H9 (cell line): Measurements from ENCODE around the gene SNAPC2. TPM values are rescaled to one million over a fixed set of nuclear protein-coding genes. Genes with fewer than 3 reads are reported as not detected.

Experiments used
- DNase-seq: peaks from one replicate; pipeline ENCODE4 v3.0.0-alpha.2; 2017
- H2AFZ ChIP-seq: one replicate; pipeline ENCODE4 v1.6.1; 2013; ENCODE audit warnings: mild to moderate bottlenecking, low read length, control low read depth, moderate library complexity
- H2AK5ac ChIP-seq: 2 replicates; pipeline ENCODE4 v1.6.1; 2013; ENCODE audit warnings: low read length, control low read depth, mixed read lengths; ENCODE audit not compliant: insufficient read length
- H2BK120ac ChIP-seq: one replicate; pipeline ENCODE4 v1.6.1; 2013; ENCODE audit warnings: low read depth, mild to moderate bottlenecking, low read length, control low read depth, inconsistent platforms; ENCODE audit not compliant: poor library complexity, severe bottlenecking
- H2BK12ac ChIP-seq: 2 replicates; pipeline ENCODE4 v1.6.1; 2013; ENCODE audit warnings: low read length, control low read depth, mixed read lengths, low read depth; ENCODE audit not compliant: insufficient read length
- H2BK15ac ChIP-seq: 2 replicates; pipeline ENCODE4 v1.6.1; 2013; ENCODE audit warnings: low read depth, low read length, control low read depth
- H2BK20ac ChIP-seq: one replicate; pipeline ENCODE4 v1.6.1; 2013; ENCODE audit warnings: low read depth, mild to moderate bottlenecking, low read length, control low read depth, inconsistent platforms; ENCODE audit not compliant: poor library complexity, severe bottlenecking
- H2BK5ac ChIP-seq: 2 replicates; pipeline ENCODE4 v1.6.1; 2013; ENCODE audit warnings: low read length, control low read depth, mixed read lengths; ENCODE audit not compliant: insufficient read length
- H3K14ac ChIP-seq: 2 replicates; pipeline ENCODE4 v1.6.1; 2013; ENCODE audit warnings: low read length, control low read depth; ENCODE audit not compliant: insufficient read depth
- H3K18ac ChIP-seq: 2 replicates; pipeline ENCODE4 v1.6.1; 2013; ENCODE audit warnings: low read depth, mild to moderate bottlenecking, mixed read lengths, low read length, control low read depth; ENCODE audit not compliant: insufficient read length
- H3K23ac ChIP-seq: 2 replicates; pipeline ENCODE4 v1.6.1; 2013; ENCODE audit warnings: low read length, control low read depth, mixed read lengths, low read depth; ENCODE audit not compliant: insufficient read length
- H3K23me2 ChIP-seq: 2 replicates; pipeline ENCODE4 v1.6.1; 2013; ENCODE audit warnings: low read depth, mild to moderate bottlenecking, mixed read lengths, low read length, control low read depth; ENCODE audit not compliant: insufficient read length, poor library complexity, severe bottlenecking
- H3K27ac ChIP-seq: 2 replicates; pipeline ENCODE4 v1.5.1; 2013; ENCODE audit warnings: low read length, control low read depth, mixed read lengths, low read depth; ENCODE audit not compliant: insufficient read length
- H3K27me3 ChIP-seq: 2 replicates; pipeline ENCODE4 v1.6.1; 2013; ENCODE audit warnings: low read length, control low read depth, inconsistent platforms; ENCODE audit not compliant: insufficient read depth
- H3K4ac ChIP-seq: 2 replicates; pipeline ENCODE4 v1.6.1; 2013; ENCODE audit warnings: low read depth, mild to moderate bottlenecking, control low read depth, inconsistent platforms, low read length, moderate library complexity
- H3K4me1 ChIP-seq: 2 replicates; pipeline ENCODE4 v1.6.1; 2013; ENCODE audit warnings: low read length, control low read depth, inconsistent platforms; ENCODE audit not compliant: insufficient read depth
- H3K4me2 ChIP-seq: 2 replicates; pipeline ENCODE4 v1.6.1; 2013; ENCODE audit warnings: low read length, control low read depth, mixed read lengths; ENCODE audit not compliant: insufficient read length, insufficient read depth
- H3K56ac ChIP-seq: 2 replicates; pipeline ENCODE4 v1.6.1; 2013; ENCODE audit warnings: low read depth, mild to moderate bottlenecking, mixed read lengths, low read length, control low read depth; ENCODE audit not compliant: insufficient read length
- H3K79me1 ChIP-seq: 2 replicates; pipeline ENCODE4 v1.6.1; 2013; ENCODE audit warnings: low read depth, mild to moderate bottlenecking, moderate library complexity, low read length, control low read depth, inconsistent platforms; ENCODE audit not compliant: insufficient read depth, poor library complexity, severe bottlenecking
- H3K79me2 ChIP-seq: 2 replicates; pipeline ENCODE4 v1.6.1; 2013; ENCODE audit warnings: low read length, control low read depth, inconsistent platforms; ENCODE audit not compliant: insufficient read depth
- H3K9ac ChIP-seq: 2 replicates; pipeline ENCODE4 v1.6.1; 2013; ENCODE audit warnings: low read length, control low read depth, mixed read lengths; ENCODE audit not compliant: insufficient read length; ENCODE audit errors: extremely low read depth
- H3K9me3 ChIP-seq: one replicate; pipeline ENCODE4 v1.6.1; 2013; ENCODE audit warnings: low read depth, low read length, inconsistent platforms; ENCODE audit not compliant: control insufficient read depth
- H3T11ph ChIP-seq: one replicate; pipeline ENCODE4 v1.6.1; 2013; ENCODE audit warnings: mild to moderate bottlenecking, low read length, control low read depth, inconsistent platforms
- H4K20me1 ChIP-seq: one replicate; pipeline ENCODE4 v1.6.1; 2013; ENCODE audit not compliant: control insufficient read depth, insufficient read length, insufficient read depth
- H4K5ac ChIP-seq: 2 replicates; pipeline ENCODE4 v1.6.1; 2013; ENCODE audit warnings: low read depth, mild to moderate bottlenecking, mixed read lengths, low read length, control low read depth; ENCODE audit not compliant: insufficient read length
- H4K8ac ChIP-seq: replicated peaks from 2 replicates; pipeline ENCODE4 v1.6.1; 2013; ENCODE audit warnings: low read length, control low read depth, mixed read lengths, low read depth; ENCODE audit not compliant: insufficient read length
- H4K91ac ChIP-seq: 2 replicates; pipeline ENCODE4 v1.6.1; 2013; ENCODE audit warnings: low read depth, mild to moderate bottlenecking, moderate library complexity, mixed read lengths, low read length, control low read depth; ENCODE audit not compliant: insufficient read length
- H3K27ac Mint-ChIP-seq, 3 experiments: 2 replicates in 2 of 3; 3 replicates in 1 of 3; pipeline ENCODE4 v1.8.0; 2020 to 2021; ENCODE audit warnings: mixed read lengths in 3 of 3, mild to moderate bottlenecking in 1 of 3, moderate library complexity in 1 of 3
- H3K27me3 Mint-ChIP-seq: 2 replicates; pipeline ENCODE4 v1.8.0; 2021; ENCODE audit warnings: low read depth, mild to moderate bottlenecking, moderate library complexity, mixed read lengths
- H3K36me3 Mint-ChIP-seq, 3 experiments: 2 replicates in 2 of 3; 3 replicates in 1 of 3; pipeline ENCODE4 v1.8.0; 2020 to 2021; ENCODE audit warnings: low read depth in 3 of 3, mixed read lengths in 3 of 3; ENCODE audit not compliant: insufficient read depth in 1 of 3
- H3K4me1 Mint-ChIP-seq, 2 experiments: 2 replicates each; pipeline ENCODE4 v1.8.0; 2020; ENCODE audit warnings: mixed read lengths in 2 of 2
- H3K4me3 Mint-ChIP-seq, 2 experiments: 2 replicates in 1 of 2; 3 replicates in 1 of 2; pipeline ENCODE4 v1.8.0; 2020 to 2021; ENCODE audit warnings: mild to moderate bottlenecking in 2 of 2, mixed read lengths in 2 of 2, moderate library complexity in 1 of 2
- H3K9me3 Mint-ChIP-seq, 2 experiments: 2 replicates in 1 of 2; 3 replicates in 1 of 2; pipeline ENCODE4 v1.8.0; 2020; ENCODE audit warnings: mild to moderate bottlenecking in 2 of 2, mixed read lengths in 2 of 2, moderate library complexity in 1 of 2
- WGBS: extraction: QIAGEN DNeasy Blood & Tissue Kit; methylation state at CpG from one replicate; pipeline ENCODE4 v1.1.7; 2013; ENCODE audit warnings: missing lambda C conversion rate, low lambda C conversion rate, mixed read lengths; ENCODE audit not compliant: insufficient read length; ENCODE audit errors: extremely low coverage; 5-methylcytosine and 5-hydroxymethylcytosine counted together
- total RNA-seq: library from RNA; stranded (reverse); gene quantifications from 2 replicates; pipeline ENCODE4 v1.2.1, GENCODE V29; 2021
- TF ChIP-seq, protein P1 (sequence below): fragments of 200-600 bp; sonication (generic); conservative IDR thresholded peaks from 3 replicates; pipeline ENCODE4 v1.8.0; 2021; ENCODE audit warnings: antibody characterized with exemption, mild to moderate bottlenecking

SNAPC2 gene
- total RNA-seq, 1 experiment from 2014 or later, result 17.8 TPM

DNA sequence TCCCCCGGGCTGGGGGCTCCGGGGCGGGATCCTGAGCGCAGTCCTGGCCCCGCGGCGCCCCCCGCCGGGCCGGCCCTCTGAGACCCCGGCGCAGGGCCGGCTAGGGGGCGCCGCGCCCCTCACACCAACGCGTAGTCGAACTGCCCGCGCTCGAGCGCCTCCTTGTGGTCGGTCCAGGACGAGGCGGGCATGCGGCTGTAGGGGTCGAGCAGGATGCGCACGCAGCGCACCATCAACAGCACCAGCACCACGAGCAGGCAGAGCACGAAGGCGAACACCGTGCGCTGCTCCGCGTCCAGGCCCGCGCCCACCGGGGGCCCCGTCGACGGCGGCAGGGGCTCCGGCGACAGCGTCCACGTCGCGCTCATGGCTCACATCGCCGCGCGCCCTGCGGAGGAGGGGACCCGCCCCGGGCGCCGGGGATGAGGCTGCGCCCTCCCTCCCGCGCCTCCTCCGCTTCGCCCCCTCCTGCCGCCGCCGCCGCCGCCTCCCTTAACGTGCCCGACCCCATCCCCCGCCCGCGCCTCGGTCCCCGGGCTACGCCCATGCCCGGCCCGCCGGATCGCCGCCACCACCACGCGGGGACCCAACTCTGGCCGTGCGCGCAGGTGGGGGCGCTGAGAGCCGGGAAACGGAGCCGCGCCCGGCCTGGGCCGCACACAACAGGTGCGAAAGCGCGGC lies 5.2 kb downstream of the SNAPC2 start:
- DNase-seq, result peak; percentile 94
- H2AFZ ChIP-seq, result no peak overlapping the region
- no peak overlapping the region for H2AK5ac ChIP-seq
- Mint-ChIP-seq H3K9me3 (no peaks in the 10 kb centered on the region), H3K27ac (peak overlapping the region in 1 of 3 experiments; percentile 94; a peak in 1 of 7 replicates), H3K4me3 (peak overlapping the region; percentile 78 to 91), H3K27me3 (no peaks in the 10 kb centered on the region), H3K4me1 (peaks cover 10 to 15% of the 10 kb centered on the region in 2 experiments), H3K36me3 (peaks cover 5 to 30% (median 12%) of the 10 kb centered on the region in 3 experiments; a peak in 5 of 7 replicates)
- H2BK5ac ChIP-seq, result no peak overlapping the region
- no peaks in the 10 kb centered on the region for H3K27me3 ChIP-seq
- H3K79me2 ChIP-seq, result no peaks in the 10 kb centered on the region
- no peak overlapping the region for H2BK120ac ChIP-seq
- no peak overlapping the region for H2BK12ac ChIP-seq
- WGBS, result no CpG with 5 or more reads among the region's 98 CpGs
- no peak overlapping the region; the same call in 1 of the 2 replicates for H2BK15ac ChIP-seq
- 0 out of 2 replicates have a peak, but pooled peaks cover 4% of the 10 kb centered on the region for H3K4me1 ChIP-seq
- no peak overlapping the region for H3K56ac ChIP-seq
- TF ChIP-seq, protein P1, sequence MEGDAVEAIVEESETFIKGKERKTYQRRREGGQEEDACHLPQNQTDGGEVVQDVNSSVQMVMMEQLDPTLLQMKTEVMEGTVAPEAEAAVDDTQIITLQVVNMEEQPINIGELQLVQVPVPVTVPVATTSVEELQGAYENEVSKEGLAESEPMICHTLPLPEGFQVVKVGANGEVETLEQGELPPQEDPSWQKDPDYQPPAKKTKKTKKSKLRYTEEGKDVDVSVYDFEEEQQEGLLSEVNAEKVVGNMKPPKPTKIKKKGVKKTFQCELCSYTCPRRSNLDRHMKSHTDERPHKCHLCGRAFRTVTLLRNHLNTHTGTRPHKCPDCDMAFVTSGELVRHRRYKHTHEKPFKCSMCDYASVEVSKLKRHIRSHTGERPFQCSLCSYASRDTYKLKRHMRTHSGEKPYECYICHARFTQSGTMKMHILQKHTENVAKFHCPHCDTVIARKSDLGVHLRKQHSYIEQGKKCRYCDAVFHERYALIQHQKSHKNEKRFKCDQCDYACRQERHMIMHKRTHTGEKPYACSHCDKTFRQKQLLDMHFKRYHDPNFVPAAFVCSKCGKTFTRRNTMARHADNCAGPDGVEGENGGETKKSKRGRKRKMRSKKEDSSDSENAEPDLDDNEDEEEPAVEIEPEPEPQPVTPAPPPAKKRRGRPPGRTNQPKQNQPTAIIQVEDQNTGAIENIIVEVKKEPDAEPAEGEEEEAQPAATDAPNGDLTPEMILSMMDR, result peak; percentile 99
- no peak overlapping the region for H3K27ac ChIP-seq
- no peak overlapping the region for H3K9ac ChIP-seq
- no peaks in the 10 kb centered on the region for H3K23me2 ChIP-seq
- H3T11ph ChIP-seq, result no peak overlapping the region
- no peak overlapping the region for H4K5ac ChIP-seq
- H3K18ac ChIP-seq, result no peak overlapping the region
- no peaks in the 10 kb centered on the region for H3K79me1 ChIP-seq
- H3K4ac ChIP-seq, result no peak overlapping the region
- H4K91ac ChIP-seq, result no peak overlapping the region
- no peak overlapping the region for H2BK20ac ChIP-seq
- H4K8ac ChIP-seq, result no peak overlapping the region
- no peak overlapping the region for H3K23ac ChIP-seq
- H4K20me1 ChIP-seq, result no peaks in the 10 kb centered on the region
- H3K14ac ChIP-seq, result peak overlapping the region; percentile 62; the same call in 1 of the 2 replicates
- no peaks in the 10 kb centered on the region for H3K9me3 ChIP-seq
- peak overlapping the region; percentile 3 for H3K4me2 ChIP-seq
